ENCODE results near the gene SHTN1.

Gene SHTN1

GRCh38 chr10:116919164-116919563 is 85.8 kb downstream of the SHTN1 start:
- no peak overlapping the region for H3K4me3 ChIP-seq (ENCODE audit: low read depth, low read length)
- TF ChIP-seq CTCF (IDR thresholded peaks at IDR 0.05; ENCODE audit: insufficient read depth, low read length, missing control alignments): no peak
- no peak for DNase-seq (ENCODE audit: low read depth, low spot score)
- CTCF ChIA-PET: no interaction called here
- POLR2A ChIA-PET: no interaction called here

GRCh38 chr10:116918583-116918982 is 86.4 kb downstream of the SHTN1 start:
- POLR2A ChIA-PET: no interaction called here
- no peak overlapping the region for H3K4me3 ChIP-seq (ENCODE audit: low read depth, low read length)
- DNase-seq (ENCODE audit: low read depth, low spot score): no peak
- CTCF ChIA-PET: interaction anchor here (0.6 to 1.6 kb wide), 2 partner anchors 29 to 118 kb away, joined by 3 to 4 read pairs; no protein-coding TSS in a partner anchor
- no peak for TF ChIP-seq CTCF (IDR thresholded peaks at IDR 0.05; ENCODE audit: insufficient read depth, low read length, missing control alignments)

- CTCF ChIA-PET: interaction anchor here (1.6 kb wide), 1 partner anchor 30 kb away, joined by 4 read pairs; no protein-coding TSS in a partner anchor
- TF ChIP-seq CTCF (IDR thresholded peaks at IDR 0.05; ENCODE audit: insufficient read depth, low read length, missing control alignments): no peak
- H3K4me3 ChIP-seq (ENCODE audit: low read depth, low read length): no peak overlapping the region
- POLR2A ChIA-PET: no interaction called here
- no peak for DNase-seq (ENCODE audit: low read depth, low spot score)
Observed at GRCh38 chr10:116917481-116917880, 87.5 kb downstream of the SHTN1 start.

- TF ChIP-seq CTCF (IDR thresholded peaks at IDR 0.05; ENCODE audit: insufficient read depth, low read length, missing control alignments): no peak
- POLR2A ChIA-PET: no interaction called here
- no peak for DNase-seq (ENCODE audit: low read depth, low spot score)
- H3K4me3 ChIP-seq (ENCODE audit: low read depth, low read length): no peak overlapping the region
- CTCF ChIA-PET: no interaction called here
Observed at GRCh38 chr10:116915340-116915739, 89.6 kb downstream of the SHTN1 start.

DNA sequence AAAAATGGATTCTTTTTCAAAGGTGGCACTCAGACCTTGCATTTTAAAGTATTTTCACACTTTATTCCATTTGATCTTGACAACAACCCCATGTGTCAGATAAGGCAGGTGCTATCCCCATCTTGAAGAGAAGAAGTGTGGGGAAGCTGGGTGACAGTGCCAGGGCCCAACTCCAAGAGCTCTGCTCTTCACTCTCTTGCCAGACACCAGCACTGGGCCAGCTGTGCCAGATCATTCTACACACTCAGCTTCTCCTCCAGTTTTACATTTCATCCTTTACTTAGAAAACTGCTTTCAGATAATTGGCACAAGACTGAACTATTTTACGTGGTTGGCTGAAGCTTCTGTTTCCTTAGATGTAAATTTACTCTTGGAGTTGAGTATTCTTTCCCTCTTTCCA is 91.3 kb downstream of the SHTN1 start:
- no peak for DNase-seq (ENCODE audit: low read depth, low spot score)
- no peak for TF ChIP-seq CTCF (IDR thresholded peaks at IDR 0.05; ENCODE audit: insufficient read depth, low read length, missing control alignments)
- ChIA-PET CTCF (no interaction called here), POLR2A (no interaction called here)
- no peak overlapping the region for H3K4me3 ChIP-seq (ENCODE audit: low read depth, low read length)

GRCh38 chr10:116912162-116912561 is 92.8 kb downstream of the SHTN1 start:
- CTCF ChIA-PET: no interaction called here
- DNase-seq (ENCODE audit: low read depth, low spot score): no peak
- POLR2A ChIA-PET: no interaction called here
- no peak for TF ChIP-seq CTCF (IDR thresholded peaks at IDR 0.05; ENCODE audit: insufficient read depth, low read length, missing control alignments)
- H3K4me3 ChIP-seq (ENCODE audit: low read depth, low read length): no peak overlapping the region
